Right lobe of liver (tissue), 4 donors: ENCODE results near the gene SYVN1.

ENCODE experiments used
- POLR2A ChIP-seq: fragments of 450-650 bp; IDR thresholded peaks from one replicate; pipeline ENCODE4 v1.6.1; 2017; ENCODE audit warnings: antibody characterized with exemption, mild to moderate bottlenecking
- TF ChIP-seq, protein P1 (sequence below), 4 donors: fragments of 200-600 bp in 3 of 4; fragments of 450-650 bp in 1 of 4; IDR thresholded peaks; one replicate each; pipeline versions ENCODE4 v1.5.1 to v1.8.0; 2016 to 2022; ENCODE audit warnings: antibody characterized with exemption in 4 of 4, mild to moderate bottlenecking in 2 of 4
- donor health status: DM: no; HTN: no; CAD: no.
- donor health status: DM: no; HTN: no; CAD: no.
- donor health status: DM: no; HTN: yes; CAD: no.

DNA sequence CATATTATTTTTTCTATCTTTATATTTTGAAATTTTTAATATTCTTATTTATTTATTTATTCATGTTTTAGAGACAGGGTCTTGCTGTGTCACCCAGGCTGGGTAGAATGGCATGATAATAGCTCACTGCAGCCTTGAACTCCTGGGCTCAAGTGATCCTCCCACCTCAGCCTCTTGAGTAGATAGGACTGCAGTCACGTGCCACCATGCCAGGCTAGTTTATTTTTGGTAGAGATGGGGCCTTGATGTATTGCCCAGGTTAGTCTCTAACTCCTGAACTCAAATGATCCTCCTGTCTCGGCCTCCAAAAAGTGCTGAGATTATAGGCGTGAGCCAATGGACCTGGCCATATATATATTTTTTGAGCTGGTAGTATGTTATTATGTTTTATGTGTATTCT, 33.3 kb upstream of the SYVN1 start:
- TF ChIP-seq, protein P1, sequence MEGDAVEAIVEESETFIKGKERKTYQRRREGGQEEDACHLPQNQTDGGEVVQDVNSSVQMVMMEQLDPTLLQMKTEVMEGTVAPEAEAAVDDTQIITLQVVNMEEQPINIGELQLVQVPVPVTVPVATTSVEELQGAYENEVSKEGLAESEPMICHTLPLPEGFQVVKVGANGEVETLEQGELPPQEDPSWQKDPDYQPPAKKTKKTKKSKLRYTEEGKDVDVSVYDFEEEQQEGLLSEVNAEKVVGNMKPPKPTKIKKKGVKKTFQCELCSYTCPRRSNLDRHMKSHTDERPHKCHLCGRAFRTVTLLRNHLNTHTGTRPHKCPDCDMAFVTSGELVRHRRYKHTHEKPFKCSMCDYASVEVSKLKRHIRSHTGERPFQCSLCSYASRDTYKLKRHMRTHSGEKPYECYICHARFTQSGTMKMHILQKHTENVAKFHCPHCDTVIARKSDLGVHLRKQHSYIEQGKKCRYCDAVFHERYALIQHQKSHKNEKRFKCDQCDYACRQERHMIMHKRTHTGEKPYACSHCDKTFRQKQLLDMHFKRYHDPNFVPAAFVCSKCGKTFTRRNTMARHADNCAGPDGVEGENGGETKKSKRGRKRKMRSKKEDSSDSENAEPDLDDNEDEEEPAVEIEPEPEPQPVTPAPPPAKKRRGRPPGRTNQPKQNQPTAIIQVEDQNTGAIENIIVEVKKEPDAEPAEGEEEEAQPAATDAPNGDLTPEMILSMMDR (IDR thresholded peaks at IDR 0.05): no peak
- TF ChIP-seq POLR2A: no peak
